Measurements from ENCODE around the gene MX2.

DNA sequence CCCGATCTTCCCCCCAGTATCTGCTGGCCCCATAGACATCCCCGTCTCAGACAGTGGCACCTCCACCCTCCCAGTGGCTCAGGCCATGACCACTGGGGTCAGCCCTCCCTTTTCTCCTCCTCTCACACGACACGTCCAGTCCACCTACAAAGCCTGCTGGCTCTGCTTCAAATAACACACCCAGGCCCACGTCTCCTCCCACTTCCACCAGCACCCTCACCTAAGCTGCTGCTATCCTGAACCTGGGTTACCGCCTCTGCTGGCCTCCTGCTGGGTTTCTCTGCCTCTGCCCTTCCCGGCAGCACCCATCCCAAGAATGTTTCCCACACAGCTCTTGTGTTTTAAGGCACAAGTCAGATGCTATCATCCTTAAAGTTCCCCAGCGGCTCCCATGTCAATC is 26.0 kb downstream of the MX2 start:
- TF ChIP-seq POLR2A (conservative IDR thresholded peaks at IDR 0.05) (no peak), CTCF (IDR thresholded peaks at IDR 0.05 in 2 of 3, conservative IDR thresholded peaks at IDR 0.05 in 1 of 3; ENCODE audit: insufficient read depth in 2 of 3, low read depth in 1 of 3, low read length in 3 of 3) (no peak), SMARCC2 (IDR thresholded peaks at IDR 0.05; ENCODE audit: low read depth) (no peak), PREB (CRISPR knock-in tag; IDR thresholded peaks at IDR 0.05) (no peak), MIER1 (IDR thresholded peaks at IDR 0.05; ENCODE audit: low read depth) (no peak), CTCFL (IDR thresholded peaks at IDR 0.05; ENCODE audit: borderline replicate concordance, insufficient read depth, low read depth, low read length, poor library complexity, severe bottlenecking) (no peak), EP300 (IDR thresholded peaks at IDR 0.05; ENCODE audit: low read length) (no peak), ZNF24 (IDR thresholded peaks at IDR 0.05) (no peak), ZNF57 (CRISPR knock-in tag; IDR thresholded peaks at IDR 0.05) (no peak), ZZZ3 (IDR thresholded peaks at IDR 0.05) (no peak), CEBPG (CRISPR knock-in tag; IDR thresholded peaks at IDR 0.05) (no peak), CEBPG (tag; conservative IDR thresholded peaks at IDR 0.05 in 1 of 2, IDR thresholded peaks at IDR 0.05 in 1 of 2) (no peak), ZFX (CRISPR knock-in tag; IDR thresholded peaks at IDR 0.05) (no peak), NRF1 (conservative IDR thresholded peaks at IDR 0.05 in 1 of 2, IDR thresholded peaks at IDR 0.05 in 1 of 2) (no peak)
- TF ChIP-seq, protein P1, sequence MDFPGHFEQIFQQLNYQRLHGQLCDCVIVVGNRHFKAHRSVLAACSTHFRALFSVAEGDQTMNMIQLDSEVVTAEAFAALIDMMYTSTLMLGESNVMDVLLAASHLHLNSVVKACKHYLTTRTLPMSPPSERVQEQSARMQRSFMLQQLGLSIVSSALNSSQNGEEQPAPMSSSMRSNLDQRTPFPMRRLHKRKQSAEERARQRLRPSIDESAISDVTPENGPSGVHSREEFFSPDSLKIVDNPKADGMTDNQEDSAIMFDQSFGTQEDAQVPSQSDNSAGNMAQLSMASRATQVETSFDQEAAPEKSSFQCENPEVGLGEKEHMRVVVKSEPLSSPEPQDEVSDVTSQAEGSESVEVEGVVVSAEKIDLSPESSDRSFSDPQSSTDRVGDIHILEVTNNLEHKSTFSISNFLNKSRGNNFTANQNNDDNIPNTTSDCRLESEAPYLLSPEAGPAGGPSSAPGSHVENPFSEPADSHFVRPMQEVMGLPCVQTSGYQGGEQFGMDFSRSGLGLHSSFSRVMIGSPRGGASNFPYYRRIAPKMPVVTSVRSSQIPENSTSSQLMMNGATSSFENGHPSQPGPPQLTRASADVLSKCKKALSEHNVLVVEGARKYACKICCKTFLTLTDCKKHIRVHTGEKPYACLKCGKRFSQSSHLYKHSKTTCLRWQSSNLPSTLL (IDR thresholded peaks at IDR 0.05) = no peak

Measured in K562 (cell line).